Measurements from ENCODE around the gene CPNE2.
"Not testable (repeated sequence)": the region's sequence is repeated elsewhere in the genome, so short reads cannot be mapped to it uniquely, and the experiment has no call there.

CPNE2 gene

GRCh38 chr16:57184887-57185445, 92.6 kb downstream of the CPNE2 start:
- H3K27ac ChIP-seq: peak overlapping the region in 20 of 21 experiments; percentile 84 to 98 (median 94)
- peak overlapping the region; percentile 84 to 99 (median 99) for H3K4me3 ChIP-seq

GRCh38 chr16:57185446-57185944, 93.1 kb downstream of the CPNE2 start:
- Histone ChIP-seq H3K27ac (peak overlapping the region; percentile 84 to 98 (median 94)), H3K4me3 (peak overlapping the region; percentile 84 to 99 (median 99))

- H3K4me3 ChIP-seq: peak within 1 kb of the TSS; percentile 84 to 99 (median 99)
- H3K27ac ChIP-seq: peak within 1 kb of the TSS; percentile 85 to 98 (median 95)
These were observed 93.8 kb downstream of the CPNE2 start, which contains the start of the genes PSME3IP1 and RSPRY1 for GRCh38 chr16:57185945-57186871. Gene PSME3IP1, minus strand, starts transcription at chr16:57186039. Its CDS starts 12,185 bp downstream, at chr16:57173854. Gene RSPRY1, plus strand, starts transcription at chr16:57186329. Its CDS starts 18,330 bp downstream, at chr16:57204659.

- peak overlapping the region in 20 of 21 experiments; percentile 82 to 98 (median 92) for H3K27ac ChIP-seq
These were observed 94.8 kb downstream of the CPNE2 start for GRCh38 chr16:57186872-57187854.

GRCh38 chr16:57187902-57188710, 95.7 kb downstream of the CPNE2 start:
- Histone ChIP-seq H3K4me3 (peak overlapping the region in 5 of 7 experiments; percentile 84 to 99 (median 99)), H3K27ac (peak overlapping the region in 11 of 21 experiments; percentile 89 to 96 (median 92))

More at GRCh38 chr16:57186872-57187854, 94.8 kb downstream of the CPNE2 start:
- H3K4me3 ChIP-seq: peak overlapping the region; percentile 84 to 99 (median 99)

GRCh38 chr16:57188711-57189002, 96.3 kb downstream of the CPNE2 start:
- Histone ChIP-seq H3K4me3 (no peak overlapping the region), H3K27ac (peak overlapping the region in 1 of 21 experiments; percentile 52)

GRCh38 chr16:57189527-57189926, 97.1 kb downstream of the CPNE2 start:
- not testable (repeated sequence) for H3K27ac ChIP-seq

GRCh38 chr16:57190136-57190535, 97.8 kb downstream of the CPNE2 start:
- H3K4me3 ChIP-seq: no peak overlapping the region
- H3K27ac ChIP-seq: peak overlapping the region in 1 of 21 experiments; percentile 4

More at GRCh38 chr16:57189527-57189926, 97.1 kb downstream of the CPNE2 start:
- not testable (repeated sequence) for H3K4me3 ChIP-seq

GRCh38 chr16:57191056-57191571, 98.7 kb downstream of the CPNE2 start:
- no peak overlapping the region for H3K4me3 ChIP-seq
- H3K27ac ChIP-seq: peak overlapping the region in 1 of 21 experiments; percentile 4

- no peak overlapping the region for H3K4me3 ChIP-seq
- H3K27ac ChIP-seq: peak overlapping the region in 2 of 21 experiments; percentile 70 to 76
These were observed 99.8 kb downstream of the CPNE2 start for GRCh38 chr16:57192146-57192545.

- no peak overlapping the region for H3K4me3 ChIP-seq
- H3K27ac ChIP-seq: peak overlapping the region in 3 of 21 experiments; percentile 2 to 76 (median 70)
These were observed 100.5 kb downstream of the CPNE2 start for GRCh38 chr16:57192720-57193486.

- no peak overlapping the region for H3K4me3 ChIP-seq
- peak overlapping the region in 6 of 21 experiments; percentile 14 to 76 (median 39) for H3K27ac ChIP-seq
These were observed 102.1 kb downstream of the CPNE2 start for GRCh38 chr16:57194512-57194911.

- no peak overlapping the region for H3K27ac ChIP-seq
- H3K4me3 ChIP-seq: no peak overlapping the region
These were observed 103.9 kb downstream of the CPNE2 start for GRCh38 chr16:57196286-57196685.

GRCh38 chr16:57196753-57197152, 104.4 kb downstream of the CPNE2 start:
- Histone ChIP-seq H3K27ac (no peak overlapping the region), H3K4me3 (no peak overlapping the region)
